Uterus (tissue), 4 donors: Measurements from ENCODE around the gene THSD4. TPM values are rescaled to one million over a fixed set of nuclear protein-coding genes. Genes with fewer than 3 reads are reported as not detected.
A peak's percentile ranks its signal among the peaks of the same experiment; 100 is the strongest.

Experiments used
- DNase-seq, 2 donors: peaks; one replicate each; pipeline ENCODE4 v3.0.0-alpha.2; 2019 to 2020
- H3K27ac ChIP-seq, 2 donors: fragments of 200-600 bp; sonication (generic); 1 replicate in 1 of 2; 2 replicates in 1 of 2; pipeline ENCODE4 v1.5.1; 2016 to 2018
- H3K27me3 ChIP-seq, 2 donors: fragments of 200-600 bp; sonication (generic); one replicate each; pipeline ENCODE4 v1.5.1; 2018 to 2019; ENCODE audit warnings: control low read depth in 1 of 2
- H3K36me3 ChIP-seq, 2 donors: fragments of 200-600 bp; sonication (generic); one replicate each; pipeline ENCODE4 v1.5.1; 2019; ENCODE audit warnings: control low read depth in 1 of 2
- H3K4me1 ChIP-seq, 2 donors: fragments of 200-600 bp; sonication (generic); one replicate each; pipeline ENCODE4 v1.5.1; 2018 to 2019; ENCODE audit warnings: control low read depth in 1 of 2
- H3K4me3 ChIP-seq, 2 donors: fragments of 200-600 bp; sonication (generic); 1 replicate in 1 of 2; 2 replicates in 1 of 2; pipeline ENCODE4 v1.5.1; 2018 to 2019; ENCODE audit warnings: mild to moderate bottlenecking in 1 of 2
- H3K9me3 ChIP-seq, 2 donors: fragments of 200-600 bp; sonication (generic); one replicate each; pipeline ENCODE4 v1.5.1; 2019; ENCODE audit warnings: control low read depth in 1 of 2
- POLR2A ChIP-seq, 2 donors: fragments of 450-650 bp; IDR thresholded peaks; one replicate each; pipeline ENCODE4 v1.6.1; 2016; ENCODE audit warnings: antibody characterized with exemption in 2 of 2, mild to moderate bottlenecking in 1 of 2, moderate library complexity in 1 of 2
- intact Hi-C: fragments of 100-400 bp; cut with DNase I; formaldehyde crosslinking; loops from one replicate; pipeline ENCODE4 v1.15.1; 2023; ENCODE audit warnings: low total_unique reads
- total RNA-seq, 4 donors: library from RNA; depleted of rRNA in 3 of 4; stranded (reverse); fragments of >200 nt in 3 of 4; gene quantifications; one replicate each; pipeline versions ENCODE4 v1.1.0 to v1.2.4, GENCODE V29; 2014 to 2023
- TF ChIP-seq, protein P1 (sequence below), 4 experiments: fragments of 200-600 bp in 2 of 4; fragments of 450-650 bp in 2 of 4; sonication (generic) in 2 of 4; IDR thresholded peaks; one replicate each; pipeline ENCODE4 v1.5.1; 2016 to 2019; ENCODE audit warnings: antibody characterized with exemption in 4 of 4, mild to moderate bottlenecking in 2 of 4, moderate library complexity in 1 of 4
- donor health status: DM: yes; HTN: yes; CAD: no.

THSD4 gene
- total RNA-seq, 4 donors from 2014 or later: 7.1 to 144 (median 35.4) TPM

- no peaks in the 10 kb centered on the region for H3K27me3 ChIP-seq
- no peaks in the 10 kb centered on the region for H3K4me1 ChIP-seq
- no peak overlapping the region for H3K27ac ChIP-seq
- no peaks in the 10 kb centered on the region for H3K36me3 ChIP-seq
- no peak for TF ChIP-seq POLR2A (IDR thresholded peaks at IDR 0.05)
- TF ChIP-seq, protein P1, sequence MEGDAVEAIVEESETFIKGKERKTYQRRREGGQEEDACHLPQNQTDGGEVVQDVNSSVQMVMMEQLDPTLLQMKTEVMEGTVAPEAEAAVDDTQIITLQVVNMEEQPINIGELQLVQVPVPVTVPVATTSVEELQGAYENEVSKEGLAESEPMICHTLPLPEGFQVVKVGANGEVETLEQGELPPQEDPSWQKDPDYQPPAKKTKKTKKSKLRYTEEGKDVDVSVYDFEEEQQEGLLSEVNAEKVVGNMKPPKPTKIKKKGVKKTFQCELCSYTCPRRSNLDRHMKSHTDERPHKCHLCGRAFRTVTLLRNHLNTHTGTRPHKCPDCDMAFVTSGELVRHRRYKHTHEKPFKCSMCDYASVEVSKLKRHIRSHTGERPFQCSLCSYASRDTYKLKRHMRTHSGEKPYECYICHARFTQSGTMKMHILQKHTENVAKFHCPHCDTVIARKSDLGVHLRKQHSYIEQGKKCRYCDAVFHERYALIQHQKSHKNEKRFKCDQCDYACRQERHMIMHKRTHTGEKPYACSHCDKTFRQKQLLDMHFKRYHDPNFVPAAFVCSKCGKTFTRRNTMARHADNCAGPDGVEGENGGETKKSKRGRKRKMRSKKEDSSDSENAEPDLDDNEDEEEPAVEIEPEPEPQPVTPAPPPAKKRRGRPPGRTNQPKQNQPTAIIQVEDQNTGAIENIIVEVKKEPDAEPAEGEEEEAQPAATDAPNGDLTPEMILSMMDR (IDR thresholded peaks at IDR 0.05): no peak
- no peak for DNase-seq
- no peak overlapping the region for H3K4me3 ChIP-seq
- no peaks in the 10 kb centered on the region for H3K9me3 ChIP-seq
- intact Hi-C loops: no loop called here
Observed at GRCh38 chr15:71508081-71508682, 392.9 kb downstream of the THSD4 start.

DNA sequence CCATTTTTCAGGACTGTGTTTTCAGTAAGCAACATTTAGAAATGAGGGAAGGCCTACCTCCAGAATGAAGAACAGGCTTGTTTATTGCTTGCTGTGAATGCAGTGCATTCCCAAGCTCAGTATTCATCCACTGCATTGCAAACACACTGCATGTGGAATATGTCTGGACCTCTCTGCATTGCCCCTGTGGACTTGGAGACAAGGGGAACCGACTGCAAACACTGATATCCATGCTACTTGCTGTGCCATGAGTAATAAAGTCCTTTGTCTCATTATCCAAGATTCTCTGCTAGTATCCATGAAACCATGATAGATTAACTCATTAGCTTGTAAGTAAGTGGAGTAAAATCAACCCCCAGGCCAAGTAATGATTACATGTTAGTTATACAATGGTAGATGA is 393.9 kb downstream of the THSD4 start:
- no peak overlapping the region for H3K4me3 ChIP-seq
- H3K4me1 ChIP-seq: no peaks in the 10 kb centered on the region
- no peak for DNase-seq
- H3K27me3 ChIP-seq: no peaks in the 10 kb centered on the region
- intact Hi-C loops: no loop called here
- H3K36me3 ChIP-seq: no peaks in the 10 kb centered on the region
- no peaks in the 10 kb centered on the region for H3K9me3 ChIP-seq
- peak overlapping the region in 1 of 2 donors; percentile 10 for H3K27ac ChIP-seq
- TF ChIP-seq POLR2A (IDR thresholded peaks at IDR 0.05): no peak
- TF ChIP-seq, protein P1 (IDR thresholded peaks at IDR 0.05): no peak

GRCh38 chr15:71510763-71511162 is 395.5 kb downstream of the THSD4 start:
- intact Hi-C loops: no loop called here
- Histone ChIP-seq H3K27ac (no peak overlapping the region), H3K4me1 (no peaks in the 10 kb centered on the region), H3K4me3 (no peak overlapping the region), H3K36me3 (no peaks in the 10 kb centered on the region), H3K27me3 (no peaks in the 10 kb centered on the region), H3K9me3 (no peaks in the 10 kb centered on the region)
- no peak for DNase-seq
- TF ChIP-seq, protein P1 (IDR thresholded peaks at IDR 0.05): no peak
- no peak for TF ChIP-seq POLR2A (IDR thresholded peaks at IDR 0.05)

GRCh38 chr15:71511796-71512681 is 396.8 kb downstream of the THSD4 start:
- Histone ChIP-seq H3K9me3 (no peaks in the 10 kb centered on the region), H3K36me3 (no peaks in the 10 kb centered on the region), H3K4me1 (no peaks in the 10 kb centered on the region), H3K27ac (peak overlapping the region in 1 of 2 donors; percentile 42), H3K4me3 (no peak overlapping the region), H3K27me3 (no peaks in the 10 kb centered on the region)
- intact Hi-C loops: no loop called here
- no peak for DNase-seq
- TF ChIP-seq, protein P1 (IDR thresholded peaks at IDR 0.05): no peak
- TF ChIP-seq POLR2A (IDR thresholded peaks at IDR 0.05): no peak

DNA sequence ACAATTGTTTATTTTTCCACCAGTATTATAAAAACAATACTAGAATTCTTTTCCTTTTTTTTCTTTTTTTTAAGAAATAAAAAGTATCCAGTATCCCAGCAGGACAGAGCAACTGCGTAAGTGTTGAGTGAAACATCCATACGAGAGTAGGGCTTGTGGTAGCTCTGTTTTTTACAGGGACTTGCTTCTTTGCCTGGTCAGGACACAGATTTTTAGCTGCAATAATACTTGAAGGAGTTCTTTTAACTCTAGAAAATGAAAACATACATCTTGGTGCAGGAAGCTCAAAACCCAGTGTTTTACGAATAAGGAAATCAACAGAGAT is 397.4 kb downstream of the THSD4 start:
- DNase-seq: no peak
- intact Hi-C loops: no loop called here
- Histone ChIP-seq H3K9me3 (no peaks in the 10 kb centered on the region), H3K27ac (peak overlapping the region in 1 of 2 donors; percentile 42), H3K27me3 (no peaks in the 10 kb centered on the region), H3K4me3 (no peak overlapping the region), H3K36me3 (no peaks in the 10 kb centered on the region), H3K4me1 (no peaks in the 10 kb centered on the region)
- no peak for TF ChIP-seq POLR2A (IDR thresholded peaks at IDR 0.05)
- TF ChIP-seq, protein P1 (IDR thresholded peaks at IDR 0.05): no peak
